T-helper 2 cell (primary cell): ENCODE results near the gene SMYD2.

Experiments
- DNase-seq, 5 experiments: peaks; one replicate each; pipeline versions ENCODE4 v3.0.0 to v3.0.0-alpha.2; 2012 to 2022
- total RNA-seq, 2 donors: gene quantifications; one replicate each; lab custom pipeline; 2026; lab: John Stamatoyannopoulos, UW

Gene SMYD2, protein sequence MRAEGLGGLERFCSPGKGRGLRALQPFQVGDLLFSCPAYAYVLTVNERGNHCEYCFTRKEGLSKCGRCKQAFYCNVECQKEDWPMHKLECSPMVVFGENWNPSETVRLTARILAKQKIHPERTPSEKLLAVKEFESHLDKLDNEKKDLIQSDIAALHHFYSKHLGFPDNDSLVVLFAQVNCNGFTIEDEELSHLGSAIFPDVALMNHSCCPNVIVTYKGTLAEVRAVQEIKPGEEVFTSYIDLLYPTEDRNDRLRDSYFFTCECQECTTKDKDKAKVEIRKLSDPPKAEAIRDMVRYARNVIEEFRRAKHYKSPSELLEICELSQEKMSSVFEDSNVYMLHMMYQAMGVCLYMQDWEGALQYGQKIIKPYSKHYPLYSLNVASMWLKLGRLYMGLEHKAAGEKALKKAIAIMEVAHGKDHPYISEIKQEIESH
- 28.7 to 53.6 reads per million in 2 donors for total RNA-seq

DNA sequence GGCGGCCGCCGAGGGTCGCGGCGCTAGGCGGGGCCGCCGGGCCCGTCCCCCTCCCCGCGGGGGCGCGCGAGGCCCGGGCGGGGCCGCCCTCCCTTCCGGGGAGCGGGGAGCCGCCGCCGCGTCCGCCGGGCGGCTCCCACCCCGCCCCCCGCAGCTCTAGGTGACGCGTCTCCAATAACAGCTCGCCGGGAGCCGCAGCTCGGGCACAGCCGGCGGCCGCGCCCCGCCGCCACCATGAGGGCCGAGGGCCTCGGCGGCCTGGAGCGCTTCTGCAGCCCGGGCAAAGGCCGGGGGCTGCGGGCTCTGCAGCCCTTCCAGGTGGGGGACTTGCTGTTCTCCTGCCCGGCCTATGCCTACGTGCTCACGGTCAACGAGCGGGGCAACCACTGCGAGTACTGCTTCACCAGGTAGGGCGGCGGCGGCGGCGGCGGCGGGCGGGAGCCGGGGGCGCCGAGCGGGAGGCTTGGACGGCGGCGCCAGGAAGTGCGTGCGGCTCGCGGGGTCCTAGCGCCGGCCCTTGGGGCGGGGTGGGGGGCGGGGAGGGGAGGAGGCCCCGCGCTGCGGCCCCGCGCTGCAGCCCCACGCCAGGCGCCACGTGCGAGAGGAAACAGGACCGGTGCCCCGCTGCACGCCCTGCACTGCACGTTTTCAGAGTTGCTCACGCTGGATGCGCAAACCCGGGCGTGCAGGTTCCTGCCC, at the start of gene SMYD2:
SMYD2 (plus strand) TSS at position 139 of the 699 bp plus-strand sequence; CDS start at position 235, 96 bp downstream.
- DNase-seq, result peak; percentile 39 to 84 (median 58)

DNA sequence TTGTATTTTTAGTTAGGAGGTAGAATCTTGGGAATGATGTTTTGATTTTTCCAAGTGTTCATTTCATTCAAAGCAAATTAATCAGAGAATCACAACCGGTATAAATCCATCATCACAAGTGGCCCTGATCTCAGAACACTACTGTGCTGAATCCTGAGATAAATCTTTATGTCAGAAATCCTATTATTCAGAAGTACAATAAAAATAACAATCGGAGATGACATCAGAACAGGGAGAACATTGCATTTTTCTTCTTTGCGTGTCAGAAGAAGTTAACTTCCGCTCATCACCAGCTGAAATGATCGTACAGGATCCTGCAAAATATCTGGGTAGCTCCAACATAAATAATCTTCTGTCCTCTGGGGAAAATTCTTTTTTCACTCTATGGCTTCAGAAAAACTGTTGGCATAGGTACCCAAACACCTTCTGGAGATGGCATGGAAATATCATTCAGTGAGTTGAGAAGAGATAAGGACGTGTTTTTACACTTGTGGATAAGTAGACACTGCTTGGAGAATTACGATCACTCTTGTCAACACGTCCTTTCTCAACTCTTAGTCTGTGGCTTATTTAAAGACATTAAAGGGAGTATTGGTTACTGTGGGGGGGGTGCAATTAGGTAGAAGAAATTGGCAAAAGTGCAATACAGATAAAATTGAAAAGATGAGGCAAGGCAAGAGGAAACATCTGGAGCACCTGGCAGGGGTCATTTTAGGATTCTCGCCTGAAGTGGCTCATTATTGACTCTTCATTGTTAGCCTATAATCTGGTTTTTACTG, 46.9 kb upstream of the SMYD2 start:
- no peak for DNase-seq

DNA sequence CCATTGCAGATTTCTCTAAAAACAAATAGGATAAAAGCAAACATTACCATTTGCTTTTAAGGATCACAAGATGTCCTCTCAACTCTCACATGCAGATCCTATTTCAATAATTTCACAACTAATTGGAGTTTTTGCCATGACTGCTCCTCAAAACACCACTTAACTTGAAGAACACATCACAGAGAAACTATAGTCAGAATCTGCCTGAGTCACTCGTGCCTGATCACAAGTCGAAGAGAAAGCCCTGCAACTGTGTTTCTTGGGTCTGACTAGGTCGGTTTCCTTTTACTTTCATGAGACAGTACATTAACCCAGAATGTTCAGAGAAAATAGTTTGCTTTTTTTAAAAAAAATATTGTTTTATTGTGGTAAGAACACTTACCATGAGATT, 46.3 kb upstream of the SMYD2 start:
- DNase-seq, result no peak

- DNase-seq, result no peak
Observed at GRCh38 chr1:214236477-214236876, 44.5 kb upstream of the SMYD2 start.

DNA sequence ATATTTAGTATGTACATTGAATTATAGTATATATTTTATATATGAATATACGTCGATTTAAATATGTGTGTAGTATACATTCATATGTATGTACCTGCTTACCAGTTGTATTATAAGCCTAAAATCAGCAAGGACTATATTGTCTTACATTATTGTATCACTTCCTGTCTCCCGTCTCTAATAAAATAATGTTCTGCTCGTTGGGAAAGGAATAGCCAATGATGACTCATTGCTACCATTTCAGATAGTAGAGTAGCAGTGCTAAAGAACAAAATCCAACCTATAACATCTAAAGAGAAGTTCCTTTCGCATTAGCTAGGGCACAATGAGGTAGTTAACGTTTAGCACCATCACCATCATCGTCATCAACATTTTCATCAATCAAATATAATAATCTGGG, 39.9 kb upstream of the SMYD2 start:
- DNase-seq, result no peak

DNA sequence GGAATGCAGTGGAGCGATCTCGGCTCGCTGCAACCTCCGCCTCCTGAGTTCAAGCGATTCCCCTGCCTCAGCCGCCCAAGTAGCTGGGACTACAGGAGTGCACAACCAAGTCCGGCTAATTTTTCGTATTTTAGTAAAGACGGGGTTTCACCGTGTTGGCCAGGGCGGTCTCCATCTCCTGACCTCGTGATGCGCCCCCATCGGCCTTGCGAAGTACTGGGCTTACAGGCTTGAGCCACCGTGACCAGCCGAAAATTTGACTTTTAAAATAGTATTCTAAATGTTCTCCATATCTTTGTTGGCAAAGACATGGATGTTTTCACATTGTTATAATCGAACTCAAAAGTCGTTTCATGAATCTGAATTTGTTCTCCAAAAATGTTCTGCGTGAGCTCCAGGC, 36.7 kb upstream of the SMYD2 start:
- no peak for DNase-seq

DNA sequence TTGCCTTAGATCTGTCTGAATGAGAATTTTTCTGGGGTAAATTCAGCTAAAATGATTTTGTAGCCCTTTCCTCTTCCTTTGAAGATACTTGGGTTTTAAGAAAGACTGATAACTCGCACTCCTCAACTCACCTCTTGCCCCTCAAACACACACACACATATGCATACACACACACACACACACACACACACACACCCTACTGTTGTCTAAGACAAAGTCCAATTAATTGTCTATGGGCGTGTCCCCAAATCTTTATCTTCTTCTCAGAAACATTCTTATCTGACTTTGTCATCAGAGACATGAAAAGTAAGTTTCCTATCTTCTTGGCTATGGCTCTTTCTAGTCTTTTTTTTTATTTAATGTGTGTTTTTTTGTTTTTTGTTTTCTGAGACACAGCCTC, 36.1 kb upstream of the SMYD2 start:
- peak in 1 of 5 experiments; percentile 74 for DNase-seq

DNA sequence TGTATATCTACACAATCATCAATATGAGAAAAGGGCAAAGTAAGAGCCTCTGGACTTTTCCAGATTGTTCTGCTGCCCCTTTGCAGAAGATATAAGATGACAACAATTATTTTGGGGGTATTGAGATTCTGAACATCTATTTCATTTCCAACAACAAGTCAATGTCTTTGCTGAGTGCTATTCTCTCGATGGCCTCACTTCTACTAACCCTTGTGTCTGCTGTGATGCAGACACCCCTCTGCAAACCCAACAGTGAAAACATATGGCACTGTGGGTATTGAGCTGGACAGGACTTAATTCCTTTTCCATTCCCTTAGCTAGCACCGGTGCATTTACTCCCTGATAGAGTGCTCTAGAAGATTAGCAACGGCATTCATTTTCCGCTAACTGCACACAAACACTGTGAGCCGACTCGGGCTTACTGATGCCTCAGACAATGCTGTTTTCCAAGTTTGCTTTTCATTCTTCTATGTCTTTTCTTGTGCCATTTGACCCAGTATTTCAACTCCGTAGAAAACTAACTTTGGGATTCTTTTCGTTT, 33.4 kb upstream of the SMYD2 start:
- DNase-seq, result no peak

- no peak for DNase-seq
Observed at GRCh38 chr1:214248311-214249085, 32.5 kb upstream of the SMYD2 start.

DNA sequence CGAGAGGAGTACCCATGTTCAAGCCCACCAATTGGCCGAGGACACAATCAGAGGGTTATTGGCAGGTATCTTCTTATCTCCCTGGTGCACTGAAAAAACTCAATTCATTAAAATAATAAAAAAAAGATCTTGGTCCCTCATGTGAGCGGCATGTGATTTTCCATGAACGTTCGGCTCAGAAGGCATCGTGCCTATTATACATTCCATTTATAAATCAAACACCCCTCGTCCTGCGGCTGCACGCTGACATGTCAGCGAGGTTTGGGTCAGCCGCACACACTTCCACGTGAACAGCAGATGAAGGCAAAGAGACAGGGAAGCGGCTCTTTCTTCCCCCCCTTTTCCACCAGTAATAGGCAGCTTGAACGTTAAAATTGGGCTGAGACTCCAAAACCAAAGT, 31.3 kb upstream of the SMYD2 start:
- no peak for DNase-seq

GRCh38 chr1:214251354-214251753, 29.6 kb upstream of the SMYD2 start:
- DNase-seq, result no peak

GRCh38 chr1:214255509-214255908, 25.4 kb upstream of the SMYD2 start:
- no peak for DNase-seq

DNA sequence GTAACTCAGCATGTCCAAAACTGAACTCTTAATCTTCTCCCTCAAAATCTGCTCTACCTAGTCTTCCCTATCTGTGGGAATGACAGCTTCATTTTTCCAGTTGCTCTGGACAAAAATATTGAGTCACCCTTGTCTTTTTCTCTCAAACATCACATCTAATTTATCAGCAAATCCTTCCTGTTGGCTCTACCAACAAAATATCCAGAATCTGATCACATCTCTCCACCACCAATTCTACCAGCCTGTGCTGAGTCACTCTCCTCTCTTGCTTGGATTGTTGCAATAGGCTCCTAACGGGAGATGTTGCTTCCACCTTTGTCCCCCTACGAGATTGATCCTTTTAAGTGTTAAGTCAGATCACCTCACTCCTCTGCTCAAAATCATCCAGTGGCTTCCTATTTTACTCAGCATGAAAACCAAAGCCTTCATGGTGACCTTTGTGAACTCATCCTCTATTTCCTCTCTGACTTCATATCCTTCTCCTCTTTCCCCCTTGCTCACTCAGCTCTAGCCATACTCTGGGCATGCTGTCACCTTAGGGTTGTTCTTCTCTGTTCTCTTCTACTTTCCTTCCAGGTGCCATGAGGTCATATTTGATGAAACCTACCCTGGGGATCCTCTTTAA, 21.5 kb upstream of the SMYD2 start:
- DNase-seq, result peak in 1 of 5 experiments; percentile 52

- DNase-seq, result no peak
Observed at GRCh38 chr1:214260561-214261205, 20.3 kb upstream of the SMYD2 start.

- peak; percentile 57 to 69 (median 69) for DNase-seq
Observed at GRCh38 chr1:214261206-214262123, 19.5 kb upstream of the SMYD2 start.

GRCh38 chr1:214264196-214264595, 16.8 kb upstream of the SMYD2 start:
- no peak for DNase-seq

DNA sequence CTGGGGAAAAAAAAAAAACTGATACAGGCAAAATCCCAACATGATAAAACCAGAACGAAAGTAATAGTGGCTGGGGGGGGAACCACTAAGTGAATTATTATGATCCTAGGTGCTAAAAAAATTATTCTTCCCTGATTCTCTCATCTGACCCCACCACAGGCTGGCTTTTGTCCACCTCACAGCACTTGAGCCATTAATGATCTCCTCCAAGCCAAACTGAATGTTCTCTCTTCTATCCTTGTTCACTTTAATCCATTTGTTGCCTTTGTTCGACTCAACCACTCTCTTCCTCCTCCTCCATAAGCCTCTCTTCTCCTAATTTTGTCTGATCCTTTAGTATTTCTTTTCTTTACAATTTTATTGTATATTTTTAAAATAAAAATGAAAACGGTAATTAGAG, 16.0 kb upstream of the SMYD2 start:
- no peak for DNase-seq

- DNase-seq, result no peak
Observed at GRCh38 chr1:214270097-214270650, 10.8 kb upstream of the SMYD2 start.

GRCh38 chr1:214271174-214271858, 9.6 kb upstream of the SMYD2 start:
- DNase-seq, result no peak
